Right cardiac atrium (tissue), 5 donors: Measurements from ENCODE around the gene FAM120B. TPM values are rescaled to one million over a fixed set of nuclear protein-coding genes. Genes with fewer than 3 reads are reported as not detected.
"Not testable (repeated sequence)": the region's sequence is repeated elsewhere in the genome, so short reads cannot be mapped to it uniquely, and the experiment has no call there.

Experiments used
- ATAC-seq, 2 donors: fragments of 200-7000 bp; cut with Tn5 transposase; one replicate each; pipeline versions ENCODE4 v1.8.0 to v1.9.1; 2020; ENCODE audit warnings: moderate library complexity in 2 of 2, mild to moderate bottlenecking in 1 of 2
- DNase-seq, 3 donors: peaks; one replicate each; pipeline ENCODE4 v3.0.0-alpha.2; 2020
- H3K27ac ChIP-seq: one replicate; pipeline ENCODE4 v1.5.1; 2013; ENCODE audit warnings: mild to moderate bottlenecking, low read length, control low read depth, moderate library complexity
- H3K27me3 ChIP-seq: one replicate; pipeline ENCODE4 v1.6.1; 2013; ENCODE audit not compliant: control insufficient read depth, insufficient read depth
- H3K4me1 ChIP-seq: one replicate; pipeline ENCODE4 v1.6.1; 2013; ENCODE audit warnings: low read length; ENCODE audit not compliant: control insufficient read depth, insufficient read depth
- H3K4me3 ChIP-seq: one replicate; pipeline ENCODE4 v1.5.1; 2013; ENCODE audit warnings: low read length, control low read depth
- H3K9me3 ChIP-seq: one replicate; pipeline ENCODE4 v1.6.1; 2013; ENCODE audit warnings: low read length; ENCODE audit not compliant: control insufficient read depth
- WGBS: extraction: QIAGEN DNeasy Blood & Tissue Kit; methylation state at CpG from one replicate; pipeline ENCODE4 v1.1.7; 2013; 5-methylcytosine and 5-hydroxymethylcytosine counted together
- intact Hi-C, 4 donors: fragments of 100-400 bp; cut with DNase I; formaldehyde crosslinking; loops; one replicate each; pipeline versions ENCODE4 v1.11.0 to v1.14.0; 2022 to 2023
- polyA plus RNA-seq: library from polyadenylated mRNA; stranded (reverse); fragments of 200-250 nt; gene quantifications from one replicate; pipeline ENCODE4 v1.2.3, GENCODE V29; 2013
- total RNA-seq, 4 donors: library from RNA; stranded (reverse); fragmentation: NEBNext Ultra II Directional; extraction: Animal tissue kit (Norgen Biotek cat#: 25700); gene quantifications; one replicate each; pipeline ENCODE4 v1.2.1, GENCODE V29; 2021
- donor health status: healthy with polysubstance abuse.
- donor health status: DM: no; HTN: yes; CAD: no.
- donor health status: DM: no; HTN: no; CAD: no.
- donor health status: DM: no; HTN: yes; CAD: no; lungs with severe emphysema.
- donor health status: DM: yes; HTN: yes; CAD: no.

Gene FAM120B
- total and polyA plus RNA-seq, 5 donors: 10.7 to 31.9 (median 28.9) TPM

- DNase-seq (peak in 2 of 3 donors; percentile 66 to 67), ATAC-seq (peak; percentile 95 to 99)
- Histone ChIP-seq H3K4me3 (no peak overlapping the region), H3K9me3 (no peaks in the 10 kb centered on the region), H3K27me3 (no peaks in the 10 kb centered on the region), H3K27ac (peak overlapping the region; percentile 12), H3K4me1 (peaks cover 5% of the 10 kb centered on the region)
- intact Hi-C loops: no loop called here
- 57% methylated on average over 10 of the region's 10 CpGs for WGBS
Observed at GRCh38 chr6:170344631-170345576, 38.3 kb downstream of the FAM120B start.

GRCh38 chr6:170345662-170346061 is 39.1 kb downstream of the FAM120B start:
- intact Hi-C loops: no loop called here
- WGBS: 99% methylated on average over 3 of the region's 3 CpGs
- Histone ChIP-seq H3K27me3 (no peaks in the 10 kb centered on the region), H3K27ac (no peak overlapping the region), H3K4me3 (no peak overlapping the region), H3K4me1 (peaks cover 5% of the 10 kb centered on the region), H3K9me3 (no peaks in the 10 kb centered on the region)
- no peak for ATAC-seq
- no peak for DNase-seq

GRCh38 chr6:170346649-170347048 is 40.1 kb downstream of the FAM120B start:
- WGBS: 83% methylated on average over 2 of the region's 2 CpGs
- Histone ChIP-seq H3K9me3 (no peaks in the 10 kb centered on the region), H3K4me1 (peaks cover 5% of the 10 kb centered on the region), H3K27ac (no peak overlapping the region), H3K27me3 (no peaks in the 10 kb centered on the region), H3K4me3 (no peak overlapping the region)
- ATAC-seq (no peak), DNase-seq (no peak)
- intact Hi-C loops: no loop called here

GRCh38 chr6:170347091-170347490 is 40.5 kb downstream of the FAM120B start:
- DNase-seq (no peak), ATAC-seq (no peak)
- H3K27me3 ChIP-seq: no peaks in the 10 kb centered on the region
- no peaks in the 10 kb centered on the region for H3K9me3 ChIP-seq
- intact Hi-C loops: no loop called here
- H3K4me1 ChIP-seq: peaks cover 5% of the 10 kb centered on the region
- no peak overlapping the region for H3K4me3 ChIP-seq
- no peak overlapping the region for H3K27ac ChIP-seq
- WGBS: 50% methylated on average over 4 of the region's 4 CpGs

- WGBS: 76% methylated on average over 6 of the region's 6 CpGs
- DNase-seq (no peak), ATAC-seq (no peak)
- H3K4me1 ChIP-seq: peaks cover 5% of the 10 kb centered on the region
- peak overlapping the region; percentile 39 for H3K27ac ChIP-seq
- no peaks in the 10 kb centered on the region for H3K9me3 ChIP-seq
- H3K27me3 ChIP-seq: no peaks in the 10 kb centered on the region
- no peak overlapping the region for H3K4me3 ChIP-seq
- intact Hi-C loops: no loop called here
Observed at GRCh38 chr6:170347975-170348374, 41.4 kb downstream of the FAM120B start.

GRCh38 chr6:170351456-170351855 is 44.9 kb downstream of the FAM120B start:
- H3K27me3 ChIP-seq, intact Hi-C loops, H3K9me3 ChIP-seq, DNase-seq, ATAC-seq, H3K27ac ChIP-seq, H3K4me1 ChIP-seq, H3K4me3 ChIP-seq: not testable (repeated sequence)

GRCh38 chr6:170355190-170355589 is 48.6 kb downstream of the FAM120B start:
- H3K9me3 ChIP-seq, H3K27ac ChIP-seq, DNase-seq, intact Hi-C loops, H3K27me3 ChIP-seq, ATAC-seq, H3K4me1 ChIP-seq, H3K4me3 ChIP-seq: not testable (repeated sequence)
- WGBS: 100% methylated on average over 1 of the region's 1 CpG

- 92% methylated on average over 6 of the region's 6 CpGs for WGBS
- intact Hi-C loops: no loop called here
- no peak for DNase-seq
- H3K27ac ChIP-seq: no peak overlapping the region
- no peaks in the 10 kb centered on the region for H3K9me3 ChIP-seq
- no peaks in the 10 kb centered on the region for H3K27me3 ChIP-seq
- ATAC-seq: no peak
- no peaks in the 10 kb centered on the region for H3K4me1 ChIP-seq
- H3K4me3 ChIP-seq: no peak overlapping the region
Observed at GRCh38 chr6:170355661-170356060, 49.1 kb downstream of the FAM120B start.

- peak in 1 of 2 donors; percentile 27 for ATAC-seq
- Histone ChIP-seq H3K4me3 (no peak overlapping the region), H3K9me3 (no peaks in the 10 kb centered on the region), H3K27ac (no peak overlapping the region), H3K4me1 (no peaks in the 10 kb centered on the region), H3K27me3 (no peaks in the 10 kb centered on the region)
- intact Hi-C loops: no loop called here
- WGBS: 94% methylated on average over 5 of the region's 5 CpGs
- DNase-seq: no peak
Observed at GRCh38 chr6:170357812-170358211, 51.3 kb downstream of the FAM120B start.

GRCh38 chr6:170358496-170358895 is 51.9 kb downstream of the FAM120B start:
- DNase-seq (peak; percentile 58 to 74 (median 70)), ATAC-seq (peak; percentile 73 to 81)
- Histone ChIP-seq H3K4me3 (no peak overlapping the region), H3K4me1 (no peaks in the 10 kb centered on the region), H3K27ac (no peak overlapping the region), H3K27me3 (no peaks in the 10 kb centered on the region), H3K9me3 (no peaks in the 10 kb centered on the region)
- intact Hi-C loops: no loop called here
- 70% methylated on average over 6 of the region's 6 CpGs for WGBS

GRCh38 chr6:170360476-170360875 is 53.9 kb downstream of the FAM120B start:
- no peak overlapping the region for H3K27ac ChIP-seq
- H3K4me1 ChIP-seq: peaks cover 5% of the 10 kb centered on the region
- no peaks in the 10 kb centered on the region for H3K9me3 ChIP-seq
- ATAC-seq (no peak), DNase-seq (no peak)
- no peaks in the 10 kb centered on the region for H3K27me3 ChIP-seq
- WGBS: 72% methylated on average over 5 of the region's 5 CpGs
- no peak overlapping the region for H3K4me3 ChIP-seq
- intact Hi-C loops: no loop called here
